Inflammatory macrophage (primary cell): ENCODE measurements around the gene GALNT17.

ENCODE experiments used
- DNase-seq, 2 donors: peaks; one replicate each; pipeline ENCODE4 v3.0.0-alpha.2; 2020 to 2022
- total RNA-seq, 18 experiments: gene quantifications; one replicate each; lab custom pipeline; 2026; ENCODE audit warnings: mixed read lengths in 6 of 18, inconsistent platforms in 2 of 18; lab: John Stamatoyannopoulos, UW

The GALNT17 gene
- 0 to 0.16 (median 0) reads per million in 18 experiments for total RNA-seq

DNA sequence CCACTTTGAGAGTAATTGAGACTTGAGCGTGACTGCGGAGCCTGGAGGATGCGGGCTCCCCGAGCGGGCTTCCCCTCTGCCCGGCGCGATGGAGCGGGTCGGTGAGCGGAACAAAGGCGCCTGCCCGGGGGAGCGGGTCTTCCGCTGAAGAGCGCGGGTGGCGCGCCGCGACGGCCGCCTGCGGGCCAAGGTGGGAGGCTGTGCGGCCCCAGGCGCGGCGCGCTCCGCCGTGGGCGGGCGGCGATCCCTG lies at the start of gene GALNT17:
GALNT17 (plus strand) TSS at position 18 of the 250 bp plus-strand sequence.
- no peak for DNase-seq

- DNase-seq = no peak
These were observed 36.6 kb upstream of the GALNT17 start for GRCh38 chr7:71095266-71095860.

DNA sequence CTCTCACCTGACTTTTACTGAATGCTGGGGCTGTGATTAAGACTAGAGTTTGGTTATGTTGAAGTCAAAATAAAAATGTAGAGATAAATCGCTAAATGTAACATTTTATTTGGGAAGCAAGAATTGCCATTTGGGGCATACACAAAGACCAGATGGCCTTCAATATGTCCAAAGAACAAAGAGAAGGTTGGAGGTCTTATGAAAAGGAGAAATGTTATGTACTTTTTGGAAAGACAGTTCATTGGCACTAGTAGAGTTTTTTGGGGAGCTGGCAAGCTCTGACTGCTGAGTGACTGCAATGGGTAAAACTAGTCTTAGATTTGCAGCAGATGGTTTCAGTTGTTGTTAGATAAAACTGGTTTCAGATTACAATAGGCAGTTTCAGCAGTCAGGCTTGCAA lies 35.6 kb upstream of the GALNT17 start:
- DNase-seq = no peak

- no peak for DNase-seq
These were observed 25.7 kb upstream of the GALNT17 start for GRCh38 chr7:71106226-71106625.

- no peak for DNase-seq
These were observed 19.5 kb upstream of the GALNT17 start for GRCh38 chr7:71112436-71112835.

- DNase-seq = no peak
These were observed 11.8 kb upstream of the GALNT17 start for GRCh38 chr7:71120096-71120495.

DNA sequence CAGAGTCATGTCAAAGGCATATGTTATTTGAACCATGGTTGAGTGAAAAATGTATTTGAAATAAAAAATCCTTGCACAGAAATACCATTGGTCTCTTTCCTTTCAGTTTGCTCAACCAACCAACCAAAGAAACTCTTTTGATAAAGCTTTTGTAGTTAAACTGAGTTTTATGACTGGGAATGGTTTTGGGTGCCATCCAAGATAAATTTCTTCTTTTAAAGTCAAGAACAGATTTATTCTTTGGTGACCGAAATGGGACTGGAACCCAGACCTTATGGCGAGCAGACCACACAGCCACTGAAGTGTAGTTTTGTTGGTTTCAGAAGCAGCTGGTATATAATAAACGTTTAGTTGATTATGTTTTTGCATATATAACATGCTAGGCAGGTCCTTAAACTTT lies 2.8 kb upstream of the GALNT17 start:
- no peak for DNase-seq

DNA sequence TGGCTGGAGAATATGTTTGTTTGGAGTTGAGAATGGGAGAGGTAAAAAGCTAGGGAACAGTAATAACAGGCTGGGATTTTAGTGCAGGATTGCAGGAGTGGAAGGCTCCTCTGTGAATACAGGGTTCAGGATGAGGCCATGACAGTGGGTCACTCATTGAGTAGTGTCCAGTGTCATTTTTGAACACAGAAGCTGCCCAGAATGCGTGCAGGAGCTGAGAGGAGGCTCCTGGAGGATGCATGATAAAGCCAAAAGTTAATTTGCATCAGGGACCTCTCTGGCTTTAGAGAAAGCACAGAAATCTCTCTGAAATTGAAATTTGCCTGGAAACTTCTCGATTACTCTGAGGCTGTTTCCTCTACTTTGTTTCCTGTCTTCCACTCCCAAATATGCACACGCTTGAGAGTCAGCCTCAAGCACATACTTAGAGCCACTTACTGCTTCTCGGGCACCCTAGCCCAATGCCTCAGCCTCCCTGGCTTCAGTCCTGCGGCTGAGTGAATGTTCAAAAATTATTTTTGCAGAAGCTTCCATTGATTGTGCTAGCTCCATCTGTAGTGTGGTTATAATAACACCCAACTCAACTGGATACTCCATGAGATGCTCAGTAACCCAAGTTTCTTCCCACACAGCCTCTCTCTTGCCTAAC lies 1.8 kb upstream of the GALNT17 start:
- DNase-seq = no peak

DNA sequence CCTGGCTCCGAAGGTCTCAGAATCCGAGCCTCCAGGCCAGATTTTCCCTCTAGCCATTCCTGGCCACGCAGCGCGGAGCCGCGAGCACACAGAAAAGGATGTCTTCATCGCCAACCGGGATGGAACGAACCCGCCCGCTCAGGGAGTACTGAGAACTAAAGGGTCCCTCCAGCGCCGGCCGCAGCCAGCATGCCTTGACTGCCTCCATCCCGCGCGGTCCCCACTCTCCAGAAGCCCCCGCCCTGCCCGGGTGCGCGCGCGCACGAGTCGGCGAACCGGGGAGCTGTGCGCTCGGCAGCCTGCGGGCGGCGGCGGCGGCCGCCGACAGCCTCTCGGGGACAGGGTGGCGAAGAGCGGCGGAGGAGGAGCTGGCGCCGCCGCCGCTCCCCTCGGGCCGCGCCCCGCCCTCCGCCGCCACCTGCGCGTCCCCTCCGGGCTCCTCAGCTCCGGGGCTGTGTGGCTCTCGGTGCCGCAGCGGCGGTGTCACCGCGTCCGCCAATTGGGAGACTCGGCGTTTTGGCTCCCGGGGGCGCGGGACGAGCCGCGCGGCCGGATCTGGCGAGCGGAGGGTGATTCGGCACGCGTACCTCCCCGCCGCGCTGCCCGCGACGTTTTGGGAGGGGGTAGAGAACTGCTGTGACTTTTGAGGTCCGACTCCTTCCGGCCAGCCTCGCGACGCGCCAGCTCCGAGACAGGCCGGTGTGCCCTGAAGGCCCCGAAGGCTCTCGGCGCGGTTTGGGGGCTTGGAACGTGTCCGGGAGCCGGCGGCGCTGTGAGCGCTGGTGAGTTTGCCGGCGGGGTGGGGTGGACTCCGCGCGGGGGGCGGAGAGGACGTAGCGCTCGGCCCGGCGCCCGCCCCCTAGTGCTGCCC lies 453 bp upstream of the GALNT17 start:
- no peak for DNase-seq

DNA sequence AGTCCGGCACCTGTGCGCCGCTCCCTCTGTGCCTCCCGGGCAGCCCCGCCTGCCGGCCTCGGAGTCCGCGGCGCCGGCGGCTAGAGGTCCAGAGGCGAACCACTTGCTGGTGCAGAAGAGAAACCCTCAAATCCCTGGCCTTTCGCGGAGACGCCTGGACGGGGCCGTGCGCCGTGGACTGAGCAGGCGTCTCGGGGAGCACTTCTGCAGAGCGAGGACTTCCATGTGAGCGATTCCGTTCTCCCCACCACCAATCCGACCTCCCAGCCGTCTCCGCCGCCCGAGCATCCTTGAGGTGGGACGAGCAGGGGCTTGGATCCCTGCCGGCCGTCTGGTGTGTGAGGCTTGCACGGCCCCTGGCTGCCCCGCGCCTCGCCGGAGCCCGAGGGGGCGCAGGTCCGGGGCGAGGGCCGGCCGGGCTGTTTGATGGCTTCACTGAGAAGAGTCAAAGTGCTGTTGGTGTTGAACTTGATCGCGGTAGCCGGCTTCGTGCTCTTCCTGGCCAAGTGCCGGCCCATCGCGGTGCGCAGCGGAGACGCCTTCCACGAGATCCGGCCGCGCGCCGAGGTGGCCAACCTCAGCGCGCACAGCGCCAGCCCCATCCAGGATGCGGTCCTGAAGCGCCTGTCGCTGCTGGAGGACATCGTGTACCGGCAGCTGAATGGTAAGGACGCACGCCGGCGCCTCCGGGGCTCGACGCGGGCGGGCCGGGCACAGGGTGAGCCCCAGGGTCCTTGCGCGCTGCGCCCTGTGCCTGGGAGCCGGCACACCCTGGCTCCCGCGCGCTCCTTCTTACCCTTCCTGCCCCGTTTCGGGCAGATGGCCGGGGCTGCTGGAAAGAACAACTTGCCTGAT lies 660 bp downstream of the GALNT17 start:
- no peak for DNase-seq

DNA sequence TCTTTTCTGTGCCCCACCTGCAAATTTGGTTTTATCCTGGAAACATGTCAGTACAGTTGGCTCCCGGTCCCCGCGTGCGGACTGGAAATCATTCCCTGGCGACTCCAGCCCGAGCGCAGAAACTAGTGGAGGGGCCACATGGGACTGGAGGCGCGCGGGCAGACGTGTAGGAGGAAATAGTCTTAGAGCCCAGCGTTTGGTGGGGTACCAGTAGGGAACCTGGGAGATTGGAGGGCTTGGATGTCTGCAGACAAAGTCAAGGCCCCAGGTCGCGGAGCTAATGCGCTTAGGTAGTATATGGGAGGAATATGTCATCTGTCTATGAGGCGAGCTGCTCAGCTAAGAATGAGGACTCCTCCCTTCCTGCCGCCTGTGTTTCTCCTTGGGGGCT lies 1.3 kb downstream of the GALNT17 start:
- no peak for DNase-seq

DNA sequence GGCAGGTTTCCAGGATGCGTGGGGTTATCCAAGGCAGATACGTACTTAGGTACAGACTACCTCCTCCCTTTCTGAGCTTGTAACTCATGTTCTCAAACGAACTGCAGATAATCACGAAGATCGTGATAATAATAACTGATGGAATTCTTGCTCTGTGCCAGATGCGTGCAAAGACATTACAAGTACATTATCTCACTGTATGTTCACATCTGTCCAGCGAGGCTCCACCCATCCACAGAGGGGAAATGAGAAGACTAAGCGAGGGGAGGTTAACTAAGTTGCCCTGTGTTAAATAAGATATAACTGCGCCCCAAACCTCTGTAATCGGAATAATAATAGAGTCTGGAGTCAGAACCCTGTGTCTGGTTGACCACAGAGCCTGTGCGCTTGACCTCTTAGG lies 1.9 kb downstream of the GALNT17 start:
- no peak for DNase-seq

DNA sequence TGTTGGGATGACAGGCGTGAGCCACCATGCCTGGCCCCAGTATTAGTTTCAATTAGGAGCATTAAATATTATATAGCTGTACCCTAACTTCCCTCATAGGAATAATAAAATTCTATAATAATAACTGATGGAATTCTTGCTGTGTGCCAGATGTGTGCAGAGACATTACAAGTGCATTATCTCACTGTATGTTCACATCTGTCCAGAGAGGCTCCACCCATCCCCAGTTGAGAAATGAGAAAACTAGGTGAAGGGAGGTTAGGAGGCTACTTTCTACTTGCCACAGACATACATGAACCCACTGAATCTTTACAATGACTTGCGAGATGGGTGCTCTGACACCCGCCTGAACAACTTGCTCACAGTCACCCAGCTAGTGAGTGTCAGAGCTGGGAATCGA lies 3.2 kb downstream of the GALNT17 start:
- no peak for DNase-seq

- DNase-seq = no peak
These were observed 3.7 kb downstream of the GALNT17 start for GRCh38 chr7:71135663-71136062.

GRCh38 chr7:71137479-71137878 lies 5.5 kb downstream of the GALNT17 start:
- no peak for DNase-seq

- DNase-seq = no peak
These were observed 8.3 kb downstream of the GALNT17 start for GRCh38 chr7:71140264-71140663.

DNA sequence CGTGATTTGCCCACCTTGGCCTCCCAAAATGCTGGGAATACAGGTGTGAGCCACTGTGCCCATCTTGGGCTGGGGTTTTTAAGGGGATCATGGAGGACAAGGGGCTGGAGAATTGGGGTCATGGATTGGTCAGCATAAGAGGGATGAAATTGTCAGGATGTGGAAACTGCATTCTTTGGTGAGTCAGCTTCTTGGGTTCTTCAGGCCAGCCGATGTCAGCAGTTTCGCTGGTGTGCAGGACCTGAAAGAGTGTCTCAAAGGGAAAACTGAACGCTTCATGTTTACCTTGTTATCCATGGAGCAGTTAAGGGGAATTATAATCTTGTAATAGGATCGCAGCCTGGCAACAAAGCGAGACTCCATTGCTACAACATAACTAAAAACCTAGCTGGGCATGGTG lies 13.0 kb downstream of the GALNT17 start:
- no peak for DNase-seq

DNA sequence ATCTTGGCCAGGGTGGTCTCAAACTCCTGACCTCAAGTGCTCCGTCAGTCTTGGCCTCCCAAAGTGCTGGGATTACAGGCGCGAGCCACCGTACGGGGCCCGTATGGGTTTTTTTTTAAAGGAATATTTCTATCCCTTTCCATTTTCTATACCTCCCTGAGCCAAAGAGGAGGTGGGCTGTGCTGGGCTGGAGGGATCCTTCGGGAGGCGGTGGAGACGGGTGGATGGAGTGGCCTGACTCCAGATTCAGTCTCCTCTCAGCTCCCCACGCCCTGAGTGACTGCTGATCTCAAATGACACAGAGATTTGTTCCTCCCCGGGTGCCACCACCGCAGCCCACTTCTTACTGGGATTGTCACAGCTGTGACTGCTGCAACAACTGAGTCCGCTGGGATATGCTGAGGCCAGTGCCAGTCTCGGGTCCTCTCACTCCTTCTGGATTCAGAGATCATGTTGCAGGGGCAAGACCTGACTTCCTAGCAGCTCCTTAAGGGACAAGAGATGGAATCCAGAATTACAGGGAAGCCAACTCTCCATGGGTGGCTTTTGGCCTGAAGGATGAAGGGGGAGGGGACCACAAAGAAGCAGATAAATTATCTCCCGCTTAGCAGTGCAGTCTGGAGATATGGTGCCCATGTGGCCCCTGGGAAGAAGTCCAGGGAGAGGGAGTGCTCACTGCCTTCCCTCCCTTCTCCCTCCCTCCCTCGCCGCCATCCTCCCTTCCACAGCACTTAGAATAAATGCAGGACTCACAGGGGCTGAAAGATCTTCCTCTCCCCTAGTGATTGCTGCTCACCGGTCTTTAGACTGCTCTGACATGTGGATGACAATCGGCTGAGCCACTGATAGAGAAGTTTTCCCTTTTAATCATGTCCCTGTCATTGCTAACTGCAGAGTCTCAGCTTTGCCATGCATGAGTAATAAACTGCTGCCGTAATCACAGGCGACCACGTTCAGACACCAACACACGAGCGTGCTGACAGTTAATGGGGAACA lies 14.3 kb downstream of the GALNT17 start:
- DNase-seq = no peak

DNA sequence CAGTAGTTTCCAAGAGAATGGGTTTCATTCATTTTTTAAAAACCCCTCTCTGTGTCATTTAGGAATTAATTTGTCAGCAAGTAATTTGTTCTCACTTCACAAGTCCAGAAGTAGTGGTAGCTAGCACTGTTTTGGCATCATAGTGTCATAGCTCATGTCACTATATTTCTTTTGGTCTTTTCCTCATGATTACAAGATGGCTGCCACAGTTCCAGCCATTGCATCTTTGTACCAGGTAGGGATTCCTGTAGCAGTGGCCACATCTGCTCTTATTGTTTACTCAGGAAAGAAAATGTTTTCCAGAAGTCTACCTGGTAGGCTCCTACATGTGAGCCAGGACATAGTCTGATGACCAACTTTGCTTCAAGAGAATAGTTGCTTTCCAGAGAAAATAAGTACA lies 16.2 kb downstream of the GALNT17 start:
- no peak for DNase-seq

DNA sequence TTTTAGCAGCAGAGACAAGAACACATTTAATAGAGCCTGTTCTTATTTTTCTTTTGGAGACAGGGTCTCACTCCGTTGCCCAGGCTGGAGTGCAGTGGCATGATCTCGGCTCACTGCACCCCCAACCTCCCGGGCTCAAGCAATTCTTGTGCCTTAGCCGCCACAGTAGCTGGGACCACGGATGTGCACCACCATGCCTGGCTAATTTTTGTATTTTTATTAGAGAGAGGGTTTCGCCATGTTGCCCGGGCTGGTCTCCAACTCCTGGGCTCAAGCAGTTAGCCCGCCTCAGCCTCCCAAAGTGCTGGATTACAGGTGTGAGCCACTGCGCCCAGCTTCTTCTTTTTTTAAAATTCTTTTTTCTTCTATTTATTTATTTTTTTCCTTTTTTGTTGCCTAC lies 23.3 kb downstream of the GALNT17 start:
- DNase-seq = no peak

GRCh38 chr7:71157757-71158156 lies 25.8 kb downstream of the GALNT17 start:
- no peak for DNase-seq

- DNase-seq = no peak
These were observed 33.8 kb downstream of the GALNT17 start for GRCh38 chr7:71165708-71166107.
